Ishikawa (cell line): ENCODE results near the gene DCAF12L1.

Experiments
- CEBPB ChIP-seq: IDR thresholded peaks from 2 replicates; pipeline ENCODE4 v1.6.1; 2012
- CREB1 ChIP-seq: IDR thresholded peaks from 2 replicates; pipeline ENCODE4 v1.6.1; 2012; ENCODE audit warnings: low read depth
- EGR1 ChIP-seq: IDR thresholded peaks from 2 replicates; pipeline ENCODE4 v1.6.1; 2012
- EP300 ChIP-seq: IDR thresholded peaks from 2 replicates; pipeline ENCODE4 v1.6.1; 2012; ENCODE audit warnings: borderline replicate concordance
- FOXM1 ChIP-seq: IDR thresholded peaks from 2 replicates; pipeline ENCODE4 v1.6.1; 2012; ENCODE audit warnings: low read depth, borderline replicate concordance
- RAD21 ChIP-seq: IDR thresholded peaks from 2 replicates; pipeline ENCODE4 v1.6.1; 2012; ENCODE audit warnings: low read depth
- TAF1 ChIP-seq: IDR thresholded peaks from 2 replicates; pipeline ENCODE4 v1.6.1; 2012; ENCODE audit warnings: low read depth, mild to moderate bottlenecking
- YY1 ChIP-seq: IDR thresholded peaks from 2 replicates; pipeline ENCODE4 v1.6.1; 2012; ENCODE audit warnings: low read depth
- ZBTB7A ChIP-seq: IDR thresholded peaks from 2 replicates; pipeline ENCODE4 v1.6.1; 2012; ENCODE audit warnings: low read depth
- TF ChIP-seq, protein P1 (sequence below): IDR thresholded peaks from 2 replicates; pipeline ENCODE4 v1.6.1; 2012; ENCODE audit warnings: low read depth, mild to moderate bottlenecking

DNA sequence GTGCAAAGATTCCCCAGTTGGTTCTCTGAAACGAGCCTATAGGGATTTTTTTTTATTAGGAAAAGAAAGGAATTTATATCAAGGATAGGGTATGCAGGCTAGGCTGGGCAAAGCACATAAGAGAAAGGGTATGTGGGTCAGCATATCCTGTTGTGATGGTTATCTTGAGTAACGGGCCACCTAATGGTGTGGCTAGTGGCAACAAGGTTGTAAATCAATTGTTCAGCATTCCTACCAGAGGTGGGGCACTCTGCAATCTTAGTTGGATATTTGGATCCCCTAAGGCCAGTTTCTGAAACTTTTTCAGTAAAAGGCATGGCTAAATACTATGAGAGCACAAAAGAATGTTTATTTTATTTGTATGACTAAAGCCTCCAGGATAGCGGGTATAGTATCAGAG is 42.7 kb downstream of the DCAF12L1 start:
- TF ChIP-seq, protein P1, sequence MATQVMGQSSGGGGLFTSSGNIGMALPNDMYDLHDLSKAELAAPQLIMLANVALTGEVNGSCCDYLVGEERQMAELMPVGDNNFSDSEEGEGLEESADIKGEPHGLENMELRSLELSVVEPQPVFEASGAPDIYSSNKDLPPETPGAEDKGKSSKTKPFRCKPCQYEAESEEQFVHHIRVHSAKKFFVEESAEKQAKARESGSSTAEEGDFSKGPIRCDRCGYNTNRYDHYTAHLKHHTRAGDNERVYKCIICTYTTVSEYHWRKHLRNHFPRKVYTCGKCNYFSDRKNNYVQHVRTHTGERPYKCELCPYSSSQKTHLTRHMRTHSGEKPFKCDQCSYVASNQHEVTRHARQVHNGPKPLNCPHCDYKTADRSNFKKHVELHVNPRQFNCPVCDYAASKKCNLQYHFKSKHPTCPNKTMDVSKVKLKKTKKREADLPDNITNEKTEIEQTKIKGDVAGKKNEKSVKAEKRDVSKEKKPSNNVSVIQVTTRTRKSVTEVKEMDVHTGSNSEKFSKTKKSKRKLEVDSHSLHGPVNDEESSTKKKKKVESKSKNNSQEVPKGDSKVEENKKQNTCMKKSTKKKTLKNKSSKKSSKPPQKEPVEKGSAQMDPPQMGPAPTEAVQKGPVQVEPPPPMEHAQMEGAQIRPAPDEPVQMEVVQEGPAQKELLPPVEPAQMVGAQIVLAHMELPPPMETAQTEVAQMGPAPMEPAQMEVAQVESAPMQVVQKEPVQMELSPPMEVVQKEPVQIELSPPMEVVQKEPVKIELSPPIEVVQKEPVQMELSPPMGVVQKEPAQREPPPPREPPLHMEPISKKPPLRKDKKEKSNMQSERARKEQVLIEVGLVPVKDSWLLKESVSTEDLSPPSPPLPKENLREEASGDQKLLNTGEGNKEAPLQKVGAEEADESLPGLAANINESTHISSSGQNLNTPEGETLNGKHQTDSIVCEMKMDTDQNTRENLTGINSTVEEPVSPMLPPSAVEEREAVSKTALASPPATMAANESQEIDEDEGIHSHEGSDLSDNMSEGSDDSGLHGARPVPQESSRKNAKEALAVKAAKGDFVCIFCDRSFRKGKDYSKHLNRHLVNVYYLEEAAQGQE: no peak
- TF ChIP-seq RAD21 (no peak), TAF1 (no peak), EP300 (no peak), YY1 (no peak), EGR1 (no peak), CEBPB (no peak), ZBTB7A (no peak), CREB1 (no peak), FOXM1 (no peak)
